Calu3 (cell line): ENCODE data around the gene FAM163A. TPM values are rescaled to one million over a fixed set of nuclear protein-coding genes. Genes with fewer than 3 reads are reported as not detected.

Experiments used
- BruUV-seq: library from RNA; stranded (reverse); fragments of 400-500 nt; replicated peaks from 2 replicates; lab custom pipeline; 2021; lab: Mats Ljungman, UMichigan
- CTCF ChIA-PET: fragments of 300-600 bp; sonication (Branson Sonifier 250); formaldehyde crosslinking; loops from one replicate; lab custom pipeline; 2022; ENCODE audit warnings: antibody characterized with exemption; lab: Charles Lee
- DNase-seq: peaks from one replicate; pipeline ENCODE4 v3.0.0; 2022
- H3K27ac Mint-ChIP-seq: one replicate; pipeline ENCODE4 v1.8.0; 2022; ENCODE audit warnings: mixed read lengths; ENCODE audit not compliant: unreplicated experiment
- H3K27me3 Mint-ChIP-seq: one replicate; pipeline ENCODE4 v1.8.0; 2022; ENCODE audit warnings: mixed read lengths; ENCODE audit not compliant: unreplicated experiment
- H3K36me3 Mint-ChIP-seq: one replicate; pipeline ENCODE4 v1.8.0; 2022; ENCODE audit warnings: mild to moderate bottlenecking, moderate library complexity, mixed read lengths; ENCODE audit not compliant: insufficient read depth, unreplicated experiment
- H3K4me1 Mint-ChIP-seq: one replicate; pipeline ENCODE4 v1.8.0; 2022; ENCODE audit warnings: mild to moderate bottlenecking, low read depth, mixed read lengths; ENCODE audit not compliant: unreplicated experiment
- H3K4me3 Mint-ChIP-seq: one replicate; pipeline ENCODE4 v1.8.0; 2022; ENCODE audit warnings: mild to moderate bottlenecking, low read depth, moderate library complexity, mixed read lengths; ENCODE audit not compliant: unreplicated experiment
- H3K9me3 Mint-ChIP-seq: one replicate; pipeline ENCODE4 v1.8.0; 2022; ENCODE audit warnings: low read depth, mixed read lengths; ENCODE audit not compliant: unreplicated experiment
- CTCF ChIP-seq: fragments of 200-600 bp; IDR thresholded peaks from one replicate; pipeline ENCODE4 v1.8.0; 2022; ENCODE audit warnings: antibody characterized with exemption; ENCODE audit not compliant: unreplicated experiment
- intact Hi-C: fragments of 100-400 bp; cut with micrococcal nuclease; formaldehyde crosslinking; loops from one replicate; pipeline ENCODE4 v1.10.0; 2022; ENCODE audit not compliant: unreplicated experiment
- total RNA-seq: library from RNA; stranded (reverse); gene quantifications from 2 replicates; pipeline ENCODE4 v1.2.3, GENCODE V29; 2022

Gene FAM163A
- total RNA-seq, 1 experiment from 2014 or later, result not detected

- CTCF ChIA-PET, result interaction anchor here (1.4 kb wide), 1 partner anchor 15 kb away, joined by 3 read pairs; no protein-coding TSS in a partner anchor
- BruUV-seq, result no TSS peak
- Mint-ChIP-seq H3K27ac (no peak overlapping the region), H3K4me3 (no peak overlapping the region), H3K27me3 (peaks cover 95% of the 10 kb centered on the region), H3K36me3 (no peaks in the 10 kb centered on the region), H3K9me3 (no peaks in the 10 kb centered on the region), H3K4me1 (no peaks in the 10 kb centered on the region)
- DNase-seq, result no peak
- intact Hi-C loops, result no loop called here
- TF ChIP-seq CTCF, result no peak
Measured at GRCh38 chr1:179794669-179795068, 51.6 kb downstream of the FAM163A start.

GRCh38 chr1:179798213-179798863 is 55.2 kb downstream of the FAM163A start:
- no peak overlapping the region for H3K27ac Mint-ChIP-seq
- peaks cover 95% of the 10 kb centered on the region for H3K27me3 Mint-ChIP-seq
- H3K4me3 Mint-ChIP-seq, result no peak overlapping the region
- no peaks in the 10 kb centered on the region for H3K36me3 Mint-ChIP-seq
- CTCF ChIA-PET, result interaction anchor here (1.6 to 2.7 kb wide), 2 partner anchors 11 to 15 kb away, joined by 8 to 13 read pairs; no protein-coding TSS in a partner anchor
- intact Hi-C loops, result no loop called here
- BruUV-seq, result no TSS peak
- no peak for TF ChIP-seq CTCF
- no peaks in the 10 kb centered on the region for H3K4me1 Mint-ChIP-seq
- H3K9me3 Mint-ChIP-seq, result no peaks in the 10 kb centered on the region
- DNase-seq, result no peak

- H3K4me3 Mint-ChIP-seq, result no peak overlapping the region
- no peak for DNase-seq
- intact Hi-C loops, result no loop called here
- CTCF ChIA-PET, result interaction anchor here (1.6 kb wide), 1 partner anchor 11 kb away, joined by 13 read pairs; no protein-coding TSS in a partner anchor
- no peak overlapping the region for H3K27ac Mint-ChIP-seq
- H3K9me3 Mint-ChIP-seq, result no peaks in the 10 kb centered on the region
- TF ChIP-seq CTCF, result no peak
- H3K36me3 Mint-ChIP-seq, result no peaks in the 10 kb centered on the region
- no peaks in the 10 kb centered on the region for H3K4me1 Mint-ChIP-seq
- no TSS peak for BruUV-seq
- H3K27me3 Mint-ChIP-seq, result peaks cover 96% of the 10 kb centered on the region
Measured at GRCh38 chr1:179798864-179799516, 55.9 kb downstream of the FAM163A start.

GRCh38 chr1:179800481-179800880 is 57.4 kb downstream of the FAM163A start:
- peaks cover 96% of the 10 kb centered on the region for H3K27me3 Mint-ChIP-seq
- DNase-seq, result no peak
- H3K27ac Mint-ChIP-seq, result no peak overlapping the region
- H3K9me3 Mint-ChIP-seq, result no peaks in the 10 kb centered on the region
- intact Hi-C loops, result no loop called here
- no peaks in the 10 kb centered on the region for H3K4me1 Mint-ChIP-seq
- BruUV-seq, result no TSS peak
- TF ChIP-seq CTCF, result no peak
- H3K4me3 Mint-ChIP-seq, result no peak overlapping the region
- CTCF ChIA-PET, result interaction anchor here (2.3 kb wide), 1 partner anchor 9 kb away, joined by 9 read pairs; no protein-coding TSS in a partner anchor
- H3K36me3 Mint-ChIP-seq, result no peaks in the 10 kb centered on the region
